K562 (cell line): ENCODE data around the gene ZNF597. TPM values are rescaled to one million over a fixed set of nuclear protein-coding genes. Genes with fewer than 3 reads are reported as not detected.

Experiments used
- HEY1 ChIP-seq: fragments of 250-450 bp; sonication (Bioruptor Pico); IDR thresholded peaks from 2 replicates; pipeline ENCODE4 v1.5.0; 2020; ENCODE audit warnings: mild to moderate bottlenecking, moderate library complexity, borderline replicate concordance
- KLF1 ChIP-seq: fragments of 450-650 bp; IDR thresholded peaks from 2 replicates; pipeline ENCODE4 v1.6.1; 2016; ENCODE audit warnings: missing genetic modification characterization, missing compliant biosample characterization
- POLR2AphosphoS5 ChIP-seq: IDR thresholded peaks from 2 replicates; pipeline ENCODE4 v1.6.1; 2011; ENCODE audit warnings: mild to moderate bottlenecking, low read depth, low read length, moderate library complexity; ENCODE audit not compliant: control insufficient read depth, insufficient read depth
- RAD21 ChIP-seq, 2 experiments: fragments of 250-450 bp in 1 of 2; fragments of 450-650 bp in 1 of 2; sonication (Bioruptor Pico) in 1 of 2; formaldehyde crosslinking in 1 of 2; IDR thresholded peaks in 1 of 2; conservative IDR thresholded peaks in 1 of 2; 2 replicates each; pipeline versions ENCODE4 v1.4.0 to v1.8.0; 2020 to 2022; ENCODE audit warnings: mild to moderate bottlenecking in 2 of 2, moderate library complexity in 1 of 2
- SMAD1 ChIP-seq: fragments of 150-350 bp; IDR thresholded peaks from 2 replicates; pipeline ENCODE4 v1.6.1; 2014; ENCODE audit warnings: low read length, low read depth; ENCODE audit not compliant: partially characterized antibody
- TAF7 ChIP-seq: fragments of 450-650 bp; IDR thresholded peaks from 2 replicates; pipeline ENCODE4 v1.6.1; 2016; ENCODE audit warnings: missing genetic modification characterization, missing compliant biosample characterization
- TOE1 ChIP-seq, 2 experiments: fragments of 450-650 bp in 1 of 2; sonication (generic) in 1 of 2; formaldehyde crosslinking in 1 of 2; IDR thresholded peaks; 2 replicates each; pipeline versions ENCODE4 v1.7.1 to v1.8.0; 2016 to 2022; ENCODE audit warnings: borderline replicate concordance in 2 of 2, mild to moderate bottlenecking in 2 of 2, antibody characterized with exemption in 1 of 2, inconsistent platforms in 1 of 2, low read depth in 1 of 2, missing genetic modification reagents in 1 of 2, moderate library complexity in 1 of 2
- TRIM24 ChIP-seq, 2 experiments: fragments of 450-650 bp; IDR thresholded peaks; 2 replicates each; pipeline ENCODE4 v1.6.1; 2016
- ZC3H8 ChIP-seq: fragments of 450-650 bp; IDR thresholded peaks from 2 replicates; pipeline ENCODE4 v1.6.1; 2017
- ZNF232 ChIP-seq: sonication (generic); formaldehyde crosslinking; IDR thresholded peaks from 2 replicates; pipeline ENCODE4 v1.8.0; 2022; ENCODE audit warnings: mild to moderate bottlenecking, missing genetic modification reagents
- ZNF444 ChIP-seq: fragments of 250-450 bp; sonication (Bioruptor Pico); IDR thresholded peaks from 2 replicates; pipeline ENCODE4 v1.4.0; 2020; ENCODE audit warnings: mild to moderate bottlenecking, moderate library complexity
- ZNF668 ChIP-seq: fragments of 250-450 bp; sonication (Bioruptor Pico); IDR thresholded peaks from 2 replicates; pipeline ENCODE4 v1.8.0; 2022; ENCODE audit warnings: mild to moderate bottlenecking, inconsistent platforms
- ZNF764 ChIP-seq: fragments of 250-450 bp; sonication (Bioruptor Pico); IDR thresholded peaks from 2 replicates; pipeline ENCODE4 v1.4.0; 2020; ENCODE audit warnings: low read depth, mild to moderate bottlenecking, moderate library complexity
- polyA plus RNA-seq, 8 experiments: library from polyadenylated mRNA; depleted of rRNA in 4 of 8; stranded (reverse) in 5 of 8; unstranded in 3 of 8; fragments of >200 nt; fragmentation: Nextera tagmentation in 2 of 8; fragmentation: Illumina TruSeq in 1 of 8; extraction: Ambion mirVana in 2 of 8; extraction: Trizol in 1 of 8; gene quantifications; 2 replicates each; pipeline versions ENCODE4 v1.2.1 to v1.2.3, GENCODE V29; 2011 to 2014; ENCODE audit warnings: inconsistent platforms in 1 of 8, missing spikeins in 1 of 8
- total RNA-seq, 7 experiments: library from RNA; depleted of rRNA in 6 of 7; stranded (reverse); fragments of >200 nt in 6 of 7; fragmentation: Illumina TruSeq in 2 of 7; extraction: Trizol in 2 of 7; gene quantifications; 2 replicates each; pipeline versions ENCODE4 v1.2.1 to v1.2.3, GENCODE V29; 2011 to 2021; ENCODE audit warnings: low replicate concordance in 1 of 7
- TF ChIP-seq, protein P1 (sequence below), 2 experiments: IDR thresholded peaks in 1 of 2; conservative IDR thresholded peaks in 1 of 2; 2 replicates each; pipeline ENCODE4 v1.6.1; 2016; ENCODE audit warnings: low read depth in 2 of 2, mild to moderate bottlenecking in 1 of 2, missing compliant biosample characterization in 1 of 2, missing genetic modification characterization in 1 of 2, moderate library complexity in 1 of 2
- TF ChIP-seq, protein P2 (sequence below): fragments of 450-650 bp; conservative IDR thresholded peaks from 2 replicates; pipeline ENCODE4 v1.6.1; 2016; ENCODE audit warnings: missing genetic modification characterization, low read depth, mild to moderate bottlenecking, control low read depth, missing compliant biosample characterization
- TF ChIP-seq, protein P3 (sequence below): fragments of 450-650 bp; IDR thresholded peaks from 2 replicates; pipeline ENCODE4 v1.6.1; 2016; ENCODE audit warnings: antibody characterized with exemption
- TF ChIP-seq, protein P4 (sequence below): fragments of 250-450 bp; sonication (Bioruptor Pico); IDR thresholded peaks from 2 replicates; pipeline ENCODE4 v1.5.0; 2021; ENCODE audit warnings: mild to moderate bottlenecking, borderline replicate concordance
- TF ChIP-seq, protein P5 (sequence below): sonication (generic); formaldehyde crosslinking; IDR thresholded peaks from 2 replicates; pipeline ENCODE4 v1.8.1; 2023; ENCODE audit warnings: mild to moderate bottlenecking, missing genetic modification reagents

ZNF597 gene
- total and polyA plus RNA-seq, 9 of the 15 experiments (the other 6 are each of a cell fraction or from before 2014, with no cell fraction given), result 0.14 to 0.68 (median 0.42) TPM

DNA sequence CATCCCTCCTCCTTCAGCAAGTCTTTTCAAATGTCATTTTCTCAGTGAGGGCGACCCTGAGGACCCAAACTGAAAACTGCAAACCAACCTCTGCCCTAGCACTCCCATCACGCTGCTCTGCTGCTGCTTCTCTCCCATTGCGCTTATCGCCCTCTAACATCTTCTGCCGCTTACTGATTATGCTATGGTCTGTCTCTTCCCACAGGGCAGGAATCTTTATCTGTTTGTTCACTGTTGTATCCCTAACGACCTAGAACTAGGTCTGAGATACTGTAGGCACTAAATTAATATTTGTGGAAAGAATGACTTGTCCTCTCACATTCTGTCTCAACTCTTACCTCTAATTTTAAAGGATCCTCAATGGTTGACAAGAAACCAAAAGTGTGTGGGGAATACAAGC, 55.0 kb downstream of the ZNF597 start (continued):
- TF ChIP-seq ZNF668 (no peak), RAD21 (CRISPR knock-in tag; conservative IDR thresholded peaks at IDR 0.05 in 1 of 2, IDR thresholded peaks at IDR 0.05 in 1 of 2) (no peak), ZNF232 (CRISPR knock-in tag) (no peak), KLF1 (tag) (no peak), TAF7 (no peak), HEY1 (CRISPR knock-in tag) (no peak), ZNF444 (no peak), ZNF764 (CRISPR knock-in tag) (no peak), SMAD1 (peak; percentile 72), POLR2AphosphoS5 (peak; percentile 72; the same call in 1 of the 2 replicates), ZC3H8 (no peak), TOE1 (IDR thresholded peaks at IDR 0.05; ENCODE audit: borderline replicate concordance) (no peak), TOE1 (CRISPR knock-in tag; IDR thresholded peaks at IDR 0.05; ENCODE audit: borderline replicate concordance, low read depth) (no peak), TRIM24 (IDR thresholded peaks at IDR 0.05) (peak in 1 of 2 experiments; percentile 85; a peak in 3 of 4 replicates)
- TF ChIP-seq, protein P1, sequence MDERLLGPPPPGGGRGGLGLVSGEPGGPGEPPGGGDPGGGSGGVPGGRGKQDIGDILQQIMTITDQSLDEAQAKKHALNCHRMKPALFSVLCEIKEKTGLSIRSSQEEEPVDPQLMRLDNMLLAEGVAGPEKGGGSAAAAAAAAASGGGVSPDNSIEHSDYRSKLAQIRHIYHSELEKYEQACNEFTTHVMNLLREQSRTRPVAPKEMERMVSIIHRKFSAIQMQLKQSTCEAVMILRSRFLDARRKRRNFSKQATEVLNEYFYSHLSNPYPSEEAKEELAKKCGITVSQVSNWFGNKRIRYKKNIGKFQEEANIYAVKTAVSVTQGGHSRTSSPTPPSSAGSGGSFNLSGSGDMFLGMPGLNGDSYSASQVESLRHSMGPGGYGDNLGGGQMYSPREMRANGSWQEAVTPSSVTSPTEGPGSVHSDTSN (CRISPR knock-in tag; IDR thresholded peaks at IDR 0.05; ENCODE audit: low read depth), result no peak
- TF ChIP-seq, protein P1 (tag; conservative IDR thresholded peaks at IDR 0.05; ENCODE audit: low read depth), result no peak
- TF ChIP-seq, protein P2, sequence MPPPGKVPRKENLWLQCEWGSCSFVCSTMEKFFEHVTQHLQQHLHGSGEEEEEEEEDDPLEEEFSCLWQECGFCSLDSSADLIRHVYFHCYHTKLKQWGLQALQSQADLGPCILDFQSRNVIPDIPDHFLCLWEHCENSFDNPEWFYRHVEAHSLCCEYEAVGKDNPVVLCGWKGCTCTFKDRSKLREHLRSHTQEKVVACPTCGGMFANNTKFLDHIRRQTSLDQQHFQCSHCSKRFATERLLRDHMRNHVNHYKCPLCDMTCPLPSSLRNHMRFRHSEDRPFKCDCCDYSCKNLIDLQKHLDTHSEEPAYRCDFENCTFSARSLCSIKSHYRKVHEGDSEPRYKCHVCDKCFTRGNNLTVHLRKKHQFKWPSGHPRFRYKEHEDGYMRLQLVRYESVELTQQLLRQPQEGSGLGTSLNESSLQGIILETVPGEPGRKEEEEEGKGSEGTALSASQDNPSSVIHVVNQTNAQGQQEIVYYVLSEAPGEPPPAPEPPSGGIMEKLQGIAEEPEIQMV (tag), result no peak
- TF ChIP-seq, protein P3, sequence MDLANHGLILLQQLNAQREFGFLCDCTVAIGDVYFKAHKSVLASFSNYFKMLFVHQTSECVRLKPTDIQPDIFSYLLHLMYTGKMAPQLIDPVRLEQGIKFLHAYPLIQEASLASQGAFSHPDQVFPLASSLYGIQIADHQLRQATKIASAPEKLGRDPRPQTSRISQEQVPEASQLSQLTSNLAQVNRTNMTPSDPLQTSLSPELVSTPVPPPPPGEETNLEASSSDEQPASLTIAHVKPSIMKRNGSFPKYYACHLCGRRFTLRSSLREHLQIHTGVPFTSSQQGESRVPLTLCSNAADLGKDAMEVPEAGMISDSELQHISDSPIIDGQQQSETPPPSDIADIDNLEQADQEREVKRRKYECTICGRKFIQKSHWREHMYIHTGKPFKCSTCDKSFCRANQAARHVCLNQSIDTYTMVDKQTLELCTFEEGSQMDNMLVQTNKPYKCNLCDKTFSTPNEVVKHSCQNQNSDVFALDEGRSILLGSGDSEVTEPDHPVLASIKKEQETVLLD, result 0 out of 2 replicates have a peak, but pooled peaks have one; percentile 23
- TF ChIP-seq, protein P4, sequence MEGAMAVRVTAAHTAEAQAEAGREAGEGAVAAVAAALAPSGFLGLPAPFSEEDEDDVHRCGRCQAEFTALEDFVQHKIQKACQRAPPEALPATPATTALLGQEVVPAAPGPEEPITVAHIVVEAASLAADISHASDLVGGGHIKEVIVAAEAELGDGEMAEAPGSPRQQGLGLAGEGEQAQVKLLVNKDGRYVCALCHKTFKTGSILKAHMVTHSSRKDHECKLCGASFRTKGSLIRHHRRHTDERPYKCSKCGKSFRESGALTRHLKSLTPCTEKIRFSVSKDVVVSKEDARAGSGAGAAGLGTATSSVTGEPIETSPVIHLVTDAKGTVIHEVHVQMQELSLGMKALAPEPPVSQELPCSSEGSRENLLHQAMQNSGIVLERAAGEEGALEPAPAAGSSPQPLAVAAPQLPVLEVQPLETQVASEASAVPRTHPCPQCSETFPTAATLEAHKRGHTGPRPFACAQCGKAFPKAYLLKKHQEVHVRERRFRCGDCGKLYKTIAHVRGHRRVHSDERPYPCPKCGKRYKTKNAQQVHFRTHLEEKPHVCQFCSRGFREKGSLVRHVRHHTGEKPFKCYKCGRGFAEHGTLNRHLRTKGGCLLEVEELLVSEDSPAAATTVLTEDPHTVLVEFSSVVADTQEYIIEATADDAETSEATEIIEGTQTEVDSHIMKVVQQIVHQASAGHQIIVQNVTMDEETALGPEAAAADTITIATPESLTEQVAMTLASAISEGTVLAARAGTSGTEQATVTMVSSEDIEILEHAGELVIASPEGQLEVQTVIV (CRISPR knock-in tag), result no peak
- TF ChIP-seq, protein P5, sequence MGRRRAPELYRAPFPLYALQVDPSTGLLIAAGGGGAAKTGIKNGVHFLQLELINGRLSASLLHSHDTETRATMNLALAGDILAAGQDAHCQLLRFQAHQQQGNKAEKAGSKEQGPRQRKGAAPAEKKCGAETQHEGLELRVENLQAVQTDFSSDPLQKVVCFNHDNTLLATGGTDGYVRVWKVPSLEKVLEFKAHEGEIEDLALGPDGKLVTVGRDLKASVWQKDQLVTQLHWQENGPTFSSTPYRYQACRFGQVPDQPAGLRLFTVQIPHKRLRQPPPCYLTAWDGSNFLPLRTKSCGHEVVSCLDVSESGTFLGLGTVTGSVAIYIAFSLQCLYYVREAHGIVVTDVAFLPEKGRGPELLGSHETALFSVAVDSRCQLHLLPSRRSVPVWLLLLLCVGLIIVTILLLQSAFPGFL (CRISPR knock-in tag), result no peak
